Activated CD4-positive, alpha-beta T cell treated with anti-CD3 and anti-CD28 coated beads, Interleukin-2, amount 10 ng/mL, durations not matched to agents 7 days and 5 days (primary cell): Measurements from ENCODE around the gene RPL35A. TPM values are rescaled to one million over a fixed set of nuclear protein-coding genes. Genes with fewer than 3 reads are reported as not detected.
A peak's percentile ranks its signal among the peaks of the same experiment; 100 is the strongest.
"Not testable (repeated sequence)": the region's sequence is repeated elsewhere in the genome, so short reads cannot be mapped to it uniquely, and the experiment has no call there.

ENCODE experiments used
- CTCF ChIA-PET: fragments of 350-600 bp; sonication (Branson Sonifier 250); formaldehyde crosslinking; loops from one replicate; lab custom pipeline; 2021; ENCODE audit warnings: antibody characterized with exemption; lab: Charles Lee
- POLR2A ChIA-PET: fragments of 350-600 bp; sonication (Branson Sonifier 250); formaldehyde crosslinking; loops from one replicate; lab custom pipeline; 2021; ENCODE audit warnings: antibody characterized with exemption; lab: Charles Lee
- DNase-seq: peaks from one replicate; pipeline ENCODE4 v3.0.0-alpha.2; 2020
- H3K27ac Mint-ChIP-seq: one replicate; pipeline ENCODE4 v1.8.0; 2021; ENCODE audit warnings: mild to moderate bottlenecking, moderate library complexity, mixed read lengths
- H3K27me3 Mint-ChIP-seq: one replicate; pipeline ENCODE4 v1.8.0; 2021; ENCODE audit warnings: mixed read lengths
- H3K36me3 Mint-ChIP-seq: one replicate; pipeline ENCODE4 v1.8.0; 2021; ENCODE audit warnings: low read depth, mixed read lengths
- H3K4me1 Mint-ChIP-seq: one replicate; pipeline ENCODE4 v1.8.0; 2021; ENCODE audit warnings: mixed read lengths
- H3K4me3 Mint-ChIP-seq: one replicate; pipeline ENCODE4 v1.8.0; 2021; ENCODE audit warnings: mild to moderate bottlenecking, moderate library complexity, mixed read lengths
- H3K9me3 Mint-ChIP-seq: one replicate; pipeline ENCODE4 v1.8.0; 2021; ENCODE audit warnings: mixed read lengths
- total RNA-seq, 2 experiments: library from RNA; stranded (reverse); gene quantifications; one replicate each; pipeline ENCODE4 v1.2.3, GENCODE V29; 2021

RPL35A gene
- total RNA-seq, 2 experiments from 2014 or later: 926 to 993 TPM

DNA sequence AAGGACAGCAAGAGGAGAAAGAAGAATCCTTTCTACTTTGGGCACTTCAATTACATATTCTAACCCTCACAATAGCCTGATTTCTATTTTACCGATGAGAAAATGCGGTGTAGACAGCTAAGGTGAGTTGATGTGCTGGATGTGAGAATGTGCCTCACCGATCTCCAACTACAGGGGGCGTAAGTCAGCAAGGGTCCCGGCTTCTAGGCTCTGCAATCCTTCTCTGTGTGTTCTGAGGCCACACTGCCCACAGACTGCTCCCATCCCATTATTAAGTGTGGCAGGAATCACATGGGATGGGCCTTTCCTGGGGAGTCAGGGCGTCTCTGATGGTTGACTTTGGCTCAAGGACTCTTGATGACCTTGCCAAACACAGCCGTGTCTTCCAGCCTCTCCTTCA is 23.6 kb upstream of the RPL35A start:
- POLR2A ChIA-PET: no interaction called here
- H3K4me3 Mint-ChIP-seq: no peak overlapping the region
- no peak overlapping the region for H3K27ac Mint-ChIP-seq
- H3K27me3 Mint-ChIP-seq: no peaks in the 10 kb centered on the region
- DNase-seq: no peak
- peaks cover 5% of the 10 kb centered on the region for H3K4me1 Mint-ChIP-seq
- CTCF ChIA-PET: no interaction called here
- no peaks in the 10 kb centered on the region for H3K9me3 Mint-ChIP-seq
- H3K36me3 Mint-ChIP-seq: peaks cover 13% of the 10 kb centered on the region

GRCh38 chr3:197927578-197927977 is 22.4 kb upstream of the RPL35A start:
- peaks cover 13% of the 10 kb centered on the region for H3K36me3 Mint-ChIP-seq
- H3K27me3 Mint-ChIP-seq, H3K4me3 Mint-ChIP-seq, H3K4me1 Mint-ChIP-seq, H3K27ac Mint-ChIP-seq, DNase-seq, H3K9me3 Mint-ChIP-seq: not testable (repeated sequence)
- CTCF ChIA-PET: interaction anchor here (0.8 kb wide), 1 partner anchor 22 kb away, joined by 3 read pairs; no protein-coding TSS in a partner anchor
- POLR2A ChIA-PET: interaction anchor here (0.6 kb wide), 1 partner anchor 93 kb away, joined by 8 read pairs; no protein-coding TSS in a partner anchor

DNA sequence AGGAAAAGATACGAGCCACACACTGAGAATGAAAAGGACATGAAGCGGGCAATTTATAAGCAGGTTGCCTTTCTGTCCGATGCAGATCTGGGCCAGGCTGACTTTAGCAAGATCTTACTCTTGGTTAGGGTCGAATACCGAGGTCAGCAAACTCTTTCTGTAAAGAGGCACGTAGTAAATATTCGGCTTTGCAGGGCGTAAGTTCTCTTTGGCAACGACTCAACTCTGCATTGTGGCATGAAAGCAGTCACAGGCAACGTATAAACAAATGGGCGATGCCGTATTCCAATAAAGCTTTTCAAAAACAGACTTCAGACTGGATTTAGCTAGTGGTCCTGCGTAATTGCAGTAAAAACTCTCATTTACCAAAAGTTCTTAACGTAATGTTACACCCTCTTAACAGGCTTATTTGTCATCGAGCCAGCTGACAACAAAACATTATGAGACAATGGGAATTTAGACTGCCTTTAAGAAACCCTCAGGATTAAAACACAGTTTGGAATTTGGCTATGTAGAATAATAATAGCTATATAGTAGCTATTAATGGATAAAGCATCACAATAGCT is 13.1 kb upstream of the RPL35A start:
- H3K27me3 Mint-ChIP-seq: no peaks in the 10 kb centered on the region
- POLR2A ChIA-PET: no interaction called here
- H3K9me3 Mint-ChIP-seq: no peaks in the 10 kb centered on the region
- no peak overlapping the region for H3K27ac Mint-ChIP-seq
- H3K36me3 Mint-ChIP-seq: peaks cover 2% of the 10 kb centered on the region
- CTCF ChIA-PET: interaction anchor here (0.6 to 1.4 kb wide), 4 partner anchors 11 to 338 kb away, joined by 3 to 7 read pairs (median 4); no protein-coding TSS in a partner anchor
- DNase-seq: no peak
- no peak overlapping the region for H3K4me3 Mint-ChIP-seq
- H3K4me1 Mint-ChIP-seq: peaks cover 5% of the 10 kb centered on the region

- H3K4me3 Mint-ChIP-seq: no peak overlapping the region
- no peaks in the 10 kb centered on the region for H3K36me3 Mint-ChIP-seq
- no peaks in the 10 kb centered on the region for H3K9me3 Mint-ChIP-seq
- ChIA-PET CTCF (no interaction called here), POLR2A (no interaction called here)
- no peak for DNase-seq
- no peak overlapping the region for H3K27ac Mint-ChIP-seq
- H3K4me1 Mint-ChIP-seq: peaks cover 7% of the 10 kb centered on the region
- H3K27me3 Mint-ChIP-seq: no peaks in the 10 kb centered on the region
Measured at GRCh38 chr3:197940745-197941384, 9.1 kb upstream of the RPL35A start.

- no peak overlapping the region for H3K4me3 Mint-ChIP-seq
- ChIA-PET CTCF (interaction anchor here (0.7 to 2.2 kb wide), 7 partner anchors 8 to 632 kb away, joined by 3 to 13 read pairs (median 3); no protein-coding TSS in a partner anchor), POLR2A (interaction anchor here (0.5 kb wide), 1 partner anchor 19 kb away, joined by 3 read pairs; no protein-coding TSS in a partner anchor)
- DNase-seq: peak; percentile 55
- no peaks in the 10 kb centered on the region for H3K9me3 Mint-ChIP-seq
- H3K27ac Mint-ChIP-seq: no peak overlapping the region
- peaks cover 7% of the 10 kb centered on the region for H3K4me1 Mint-ChIP-seq
- H3K27me3 Mint-ChIP-seq: no peaks in the 10 kb centered on the region
- no peaks in the 10 kb centered on the region for H3K36me3 Mint-ChIP-seq
Measured at GRCh38 chr3:197942956-197943556, 6.9 kb upstream of the RPL35A start.

GRCh38 chr3:197949191-197949777 is 706 bp upstream of the RPL35A start:
- no peak for DNase-seq
- peak overlapping the region; percentile 96 for H3K27ac Mint-ChIP-seq
- ChIA-PET CTCF (interaction anchor here (1.0 to 1.2 kb wide), 3 partner anchors 15 to 99 kb away, joined by 3 read pairs; no protein-coding TSS in a partner anchor), POLR2A (no interaction called here)
- H3K9me3 Mint-ChIP-seq: no peaks in the 10 kb centered on the region
- H3K4me1 Mint-ChIP-seq: peaks cover 44% of the 10 kb centered on the region
- no peaks in the 10 kb centered on the region for H3K27me3 Mint-ChIP-seq
- H3K4me3 Mint-ChIP-seq: peak overlapping the region; percentile 94
- peaks cover 36% of the 10 kb centered on the region for H3K36me3 Mint-ChIP-seq

DNA sequence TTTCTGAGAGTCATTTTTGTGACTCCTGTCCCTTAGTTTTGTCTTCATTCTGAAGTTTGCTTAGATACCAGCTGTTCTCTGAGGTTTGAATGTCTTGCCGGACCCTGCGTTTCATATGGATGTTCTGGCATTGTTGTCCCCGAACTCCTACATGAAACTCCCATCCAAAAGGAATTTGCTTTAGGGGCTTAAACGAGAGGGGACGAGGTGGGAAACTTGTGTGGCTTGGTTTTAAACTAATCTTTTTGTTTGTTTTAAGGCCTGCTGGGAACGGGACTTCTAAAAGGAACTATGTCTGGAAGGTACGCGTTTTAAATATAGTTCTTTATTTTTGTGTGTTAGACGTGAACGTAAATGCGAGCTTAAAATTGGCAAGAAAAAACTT is 679 bp downstream of the RPL35A start:
- Mint-ChIP-seq H3K27ac (peak overlapping the region; percentile 96), H3K4me3 (peak overlapping the region; percentile 94), H3K36me3 (peaks cover 49% of the 10 kb centered on the region), H3K4me1 (peaks cover 50% of the 10 kb centered on the region), H3K9me3 (no peaks in the 10 kb centered on the region), H3K27me3 (no peaks in the 10 kb centered on the region)
- CTCF ChIA-PET: no interaction called here
- DNase-seq: no peak
- POLR2A ChIA-PET: no interaction called here

- Mint-ChIP-seq H3K4me3 (peak overlapping the region; percentile 94), H3K27ac (peak overlapping the region; percentile 96), H3K9me3 (no peaks in the 10 kb centered on the region), H3K27me3 (no peaks in the 10 kb centered on the region), H3K36me3 (peaks cover 55% of the 10 kb centered on the region), H3K4me1 (peaks cover 52% of the 10 kb centered on the region)
- no peak for DNase-seq
- ChIA-PET POLR2A (no interaction called here), CTCF (no interaction called here)
Measured at GRCh38 chr3:197951392-197951990, 1.5 kb downstream of the RPL35A start.

DNA sequence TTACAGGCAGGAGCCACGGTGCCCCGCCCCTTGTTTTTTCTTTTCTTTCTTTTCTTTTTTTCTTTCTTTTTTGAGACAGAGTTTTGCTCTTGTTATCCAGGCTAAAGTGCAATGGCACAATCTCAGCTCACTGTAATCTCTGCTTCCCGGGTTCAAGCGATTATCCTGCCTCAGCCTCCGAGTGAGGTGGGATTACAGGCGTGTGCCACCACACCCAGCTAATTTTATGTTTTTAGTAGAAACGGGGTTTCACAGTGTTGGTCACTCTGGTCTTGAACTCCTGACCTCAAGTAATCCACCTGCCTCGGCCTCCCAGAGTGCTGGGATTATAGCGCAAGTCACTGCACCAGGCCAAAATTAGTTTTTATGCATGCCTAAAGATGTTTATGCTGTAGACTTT is 2.5 kb downstream of the RPL35A start:
- peaks cover 59% of the 10 kb centered on the region for H3K4me1 Mint-ChIP-seq
- H3K36me3 Mint-ChIP-seq: peaks cover 64% of the 10 kb centered on the region
- CTCF ChIA-PET: no interaction called here
- peak overlapping the region; percentile 28 for H3K4me3 Mint-ChIP-seq
- no peak for DNase-seq
- H3K9me3 Mint-ChIP-seq: no peaks in the 10 kb centered on the region
- no peaks in the 10 kb centered on the region for H3K27me3 Mint-ChIP-seq
- peak overlapping the region; percentile 28 for H3K27ac Mint-ChIP-seq
- POLR2A ChIA-PET: no interaction called here

DNA sequence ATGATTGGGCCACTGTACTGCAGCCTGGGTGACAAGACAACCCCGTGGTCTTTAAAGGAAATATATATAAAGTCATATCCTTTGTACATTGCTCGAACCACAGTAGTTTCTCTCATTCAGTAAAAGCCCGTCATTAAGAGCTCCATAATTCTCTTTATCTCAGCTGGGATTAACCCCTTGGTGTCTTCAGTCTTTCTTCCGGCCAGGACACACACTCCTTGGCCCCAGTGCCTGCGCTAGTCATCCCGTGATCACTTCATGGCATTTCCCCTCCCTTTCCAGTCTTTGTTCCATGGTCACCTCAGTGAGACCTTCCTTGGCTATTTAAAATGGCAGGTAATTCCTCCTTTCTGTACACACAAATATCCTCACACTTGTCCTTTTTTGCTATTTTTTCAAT is 3.3 kb downstream of the RPL35A start:
- H3K4me3 Mint-ChIP-seq: no peak overlapping the region
- CTCF ChIA-PET: interaction anchor here (0.6 to 1.4 kb wide), 3 partner anchors 11 to 48 kb away, joined by 3 to 4 read pairs (median 3); no protein-coding TSS in a partner anchor
- no peaks in the 10 kb centered on the region for H3K9me3 Mint-ChIP-seq
- H3K4me1 Mint-ChIP-seq: peaks cover 65% of the 10 kb centered on the region
- H3K27ac Mint-ChIP-seq: peak overlapping the region; percentile 42
- no peak for DNase-seq
- no peaks in the 10 kb centered on the region for H3K27me3 Mint-ChIP-seq
- POLR2A ChIA-PET: interaction anchor here (0.6 kb wide), 1 partner anchor 268 kb away, joined by 5 read pairs; no protein-coding TSS in a partner anchor
- peaks cover 66% of the 10 kb centered on the region for H3K36me3 Mint-ChIP-seq

- ChIA-PET CTCF (interaction anchor here (0.8 to 1.4 kb wide), 2 partner anchors 11 to 48 kb away, joined by 3 to 4 read pairs; no protein-coding TSS in a partner anchor), POLR2A (no interaction called here)
- H3K4me1 Mint-ChIP-seq: peaks cover 66% of the 10 kb centered on the region
- H3K36me3 Mint-ChIP-seq: peaks cover 70% of the 10 kb centered on the region
- no peaks in the 10 kb centered on the region for H3K27me3 Mint-ChIP-seq
- no peak for DNase-seq
- no peaks in the 10 kb centered on the region for H3K9me3 Mint-ChIP-seq
- no peak overlapping the region for H3K4me3 Mint-ChIP-seq
- H3K27ac Mint-ChIP-seq: no peak overlapping the region
Measured at GRCh38 chr3:197953881-197954280, 3.9 kb downstream of the RPL35A start.

GRCh38 chr3:197955892-197956477 is 6.0 kb downstream of the RPL35A start:
- Mint-ChIP-seq H3K36me3 (peaks cover 65% of the 10 kb centered on the region), H3K27ac (no peak overlapping the region), H3K4me3 (no peak overlapping the region), H3K27me3 (no peaks in the 10 kb centered on the region), H3K4me1 (peaks cover 67% of the 10 kb centered on the region), H3K9me3 (no peaks in the 10 kb centered on the region)
- no peak for DNase-seq
- ChIA-PET POLR2A (no interaction called here), CTCF (no interaction called here)
